ENCODE results near the gene LGR4.

- TF ChIP-seq, protein P1, sequence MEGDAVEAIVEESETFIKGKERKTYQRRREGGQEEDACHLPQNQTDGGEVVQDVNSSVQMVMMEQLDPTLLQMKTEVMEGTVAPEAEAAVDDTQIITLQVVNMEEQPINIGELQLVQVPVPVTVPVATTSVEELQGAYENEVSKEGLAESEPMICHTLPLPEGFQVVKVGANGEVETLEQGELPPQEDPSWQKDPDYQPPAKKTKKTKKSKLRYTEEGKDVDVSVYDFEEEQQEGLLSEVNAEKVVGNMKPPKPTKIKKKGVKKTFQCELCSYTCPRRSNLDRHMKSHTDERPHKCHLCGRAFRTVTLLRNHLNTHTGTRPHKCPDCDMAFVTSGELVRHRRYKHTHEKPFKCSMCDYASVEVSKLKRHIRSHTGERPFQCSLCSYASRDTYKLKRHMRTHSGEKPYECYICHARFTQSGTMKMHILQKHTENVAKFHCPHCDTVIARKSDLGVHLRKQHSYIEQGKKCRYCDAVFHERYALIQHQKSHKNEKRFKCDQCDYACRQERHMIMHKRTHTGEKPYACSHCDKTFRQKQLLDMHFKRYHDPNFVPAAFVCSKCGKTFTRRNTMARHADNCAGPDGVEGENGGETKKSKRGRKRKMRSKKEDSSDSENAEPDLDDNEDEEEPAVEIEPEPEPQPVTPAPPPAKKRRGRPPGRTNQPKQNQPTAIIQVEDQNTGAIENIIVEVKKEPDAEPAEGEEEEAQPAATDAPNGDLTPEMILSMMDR (conservative IDR thresholded peaks at IDR 0.05; ENCODE audit: low read depth, low read length): no peak
- no peak for TF ChIP-seq POLR2A (IDR thresholded peaks at IDR 0.05; ENCODE audit: low read depth, low read length)
- no peak for TF ChIP-seq RFX5 (IDR thresholded peaks at IDR 0.05; ENCODE audit: low read depth, low read length)
- no peak for TF ChIP-seq MXI1 (IDR thresholded peaks at IDR 0.05; ENCODE audit: borderline replicate concordance, low read depth, low read length)
- no peak for TF ChIP-seq MAFK (IDR thresholded peaks at IDR 0.05; ENCODE audit: low read depth, low read length)
- TF ChIP-seq BHLHE40 (IDR thresholded peaks at IDR 0.05; ENCODE audit: low read depth, low read length): no peak
Measured at GRCh38 chr11:27458182-27458581, 14.4 kb downstream of the LGR4 start.

Data from IMR-90 (cell line).